ENCODE measurements around the gene TMEM239.

TMEM239 gene

DNA sequence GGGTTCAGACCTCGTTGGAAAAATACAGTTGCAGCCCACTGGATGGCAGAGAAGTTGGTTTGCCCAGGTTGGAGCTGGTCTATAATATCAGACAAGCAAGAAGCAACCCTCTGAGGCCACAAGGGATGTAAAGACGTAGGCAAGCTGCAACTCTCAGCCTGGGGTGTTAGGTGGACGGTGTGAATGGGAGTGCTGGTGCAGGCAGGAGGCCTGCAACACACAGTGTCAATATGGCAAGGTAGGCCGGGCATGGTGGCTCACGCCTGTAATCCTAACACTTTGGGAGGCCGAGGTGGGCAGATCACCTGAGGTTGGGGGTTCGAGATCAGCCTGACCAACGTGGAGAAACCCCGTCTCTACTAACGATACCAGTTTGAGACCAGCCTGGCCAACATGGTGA is 34.9 kb downstream of the TMEM239 start:
- DNase-seq, result no peak

DNA sequence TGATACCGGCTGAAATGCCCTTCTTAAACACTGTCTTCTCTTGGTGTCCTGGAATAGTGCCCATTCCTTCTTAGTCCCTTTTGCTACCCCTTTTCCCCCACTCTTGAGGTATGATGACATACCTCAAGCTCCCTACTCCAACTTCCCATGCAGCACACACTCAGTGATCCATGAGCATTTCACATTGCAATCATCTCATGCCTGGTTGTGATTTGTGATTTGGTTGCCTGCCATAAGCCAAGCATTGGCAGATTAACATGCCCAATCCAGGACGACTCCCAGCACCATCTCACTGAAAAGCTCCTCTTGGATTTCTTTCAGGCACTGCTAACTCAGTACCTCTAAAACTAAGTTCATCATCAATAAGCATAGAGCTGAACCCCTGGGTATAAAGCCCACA is 42.4 kb downstream of the TMEM239 start:
- DNase-seq, result no peak

DNA sequence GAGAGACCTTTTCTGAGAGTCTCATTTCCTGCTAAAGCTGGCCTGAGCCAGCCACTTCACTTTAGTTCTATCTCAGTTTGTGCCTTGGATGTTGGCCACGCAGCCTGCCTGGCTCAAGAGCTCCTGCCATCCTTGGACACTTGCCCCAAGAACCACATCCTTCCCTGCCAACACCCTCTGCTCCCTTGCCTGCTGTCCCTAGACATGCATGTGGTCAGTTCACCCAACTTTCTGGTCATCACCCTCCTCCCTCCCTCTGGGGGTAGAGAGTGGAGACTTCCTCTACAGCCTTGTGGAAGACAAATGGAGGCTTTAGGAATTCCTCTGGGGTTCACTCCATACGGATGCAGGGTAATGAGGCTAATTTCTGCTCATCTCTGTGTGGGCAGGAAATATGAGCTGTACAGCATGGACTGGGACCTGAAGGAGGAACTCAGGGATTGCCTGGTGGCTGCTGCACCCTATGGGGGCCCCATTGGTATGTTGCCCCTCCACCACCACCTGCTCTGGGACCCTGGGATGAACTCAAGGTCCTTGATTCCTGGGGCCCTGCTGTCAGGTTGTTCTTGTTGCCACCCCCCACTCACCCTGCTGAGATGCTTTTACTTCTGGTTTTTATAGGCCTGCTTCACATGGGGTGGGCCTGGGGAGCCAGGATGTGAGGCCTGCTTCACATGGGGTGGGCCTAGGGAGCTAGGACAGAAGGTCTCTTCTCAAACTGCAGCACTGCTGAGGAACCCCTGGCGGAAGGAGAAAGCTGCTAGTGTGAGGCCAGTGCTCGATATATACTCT is 43.4 kb downstream of the TMEM239 start:
- no peak for DNase-seq

DNA sequence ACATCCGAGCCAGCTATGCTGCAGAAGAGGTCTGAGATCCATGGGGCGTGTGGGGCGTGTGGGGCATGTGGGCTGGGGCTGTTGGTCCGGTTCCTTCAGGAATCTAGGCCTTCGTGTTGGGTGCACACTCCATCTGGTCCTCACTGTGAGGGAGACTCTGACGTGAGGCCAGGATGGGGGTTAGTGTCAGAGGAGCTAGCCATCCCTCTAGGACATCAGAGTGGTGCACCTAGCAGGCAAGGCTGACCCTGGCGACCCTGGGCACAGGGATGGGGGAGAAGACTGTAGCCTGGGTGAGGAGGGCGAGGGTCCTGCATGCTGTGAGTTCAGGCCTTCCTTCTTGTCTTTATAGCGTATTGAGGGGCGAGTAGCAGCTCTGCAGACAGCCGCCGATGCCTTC is 48.5 kb downstream of the TMEM239 start:
- DNase-seq, result no peak

GRCh38 chr20:2865101-2865500 is 48.9 kb downstream of the TMEM239 start:
- no peak for DNase-seq

DNA sequence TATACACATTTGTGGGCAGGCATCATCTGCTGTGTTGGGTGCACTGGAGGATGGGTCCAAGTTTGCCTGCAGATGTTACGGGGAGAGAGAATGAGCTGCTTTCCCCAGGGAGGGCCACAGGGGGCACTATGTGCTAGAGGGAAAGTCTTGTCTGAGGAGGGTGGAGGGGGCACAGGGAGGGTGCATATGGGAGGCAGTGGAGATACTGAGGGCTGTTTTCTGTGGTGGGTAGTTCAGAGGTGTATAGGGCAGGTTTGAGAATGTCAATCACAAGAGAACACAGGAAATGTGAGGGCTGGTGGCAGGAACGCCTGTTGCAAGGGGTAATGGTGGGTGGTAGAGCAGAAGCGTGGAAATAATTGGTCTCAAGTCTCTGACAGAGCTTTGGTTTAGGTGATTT is 49.5 kb downstream of the TMEM239 start:
- DNase-seq, result no peak

DNA sequence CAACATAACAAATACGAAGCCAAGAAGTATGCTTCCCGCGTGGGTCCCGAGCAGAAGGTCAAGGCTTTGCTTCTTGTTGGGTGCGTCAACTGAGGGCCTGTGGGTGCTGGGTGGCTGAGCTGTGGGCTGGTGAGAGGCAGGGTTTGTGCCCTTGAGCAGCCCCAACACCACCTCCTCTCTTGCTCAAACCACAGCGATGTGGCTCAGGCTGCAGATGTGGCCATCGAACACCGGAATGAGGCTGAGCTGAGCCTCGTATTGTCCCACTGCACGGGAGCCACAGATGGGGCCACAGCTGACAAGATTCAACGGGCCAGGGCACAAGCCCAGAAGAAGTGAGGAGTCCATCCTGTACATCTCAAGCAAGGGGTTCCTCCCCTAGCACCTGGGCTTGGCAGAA is 50.1 kb downstream of the TMEM239 start:
- DNase-seq, result no peak

DNA sequence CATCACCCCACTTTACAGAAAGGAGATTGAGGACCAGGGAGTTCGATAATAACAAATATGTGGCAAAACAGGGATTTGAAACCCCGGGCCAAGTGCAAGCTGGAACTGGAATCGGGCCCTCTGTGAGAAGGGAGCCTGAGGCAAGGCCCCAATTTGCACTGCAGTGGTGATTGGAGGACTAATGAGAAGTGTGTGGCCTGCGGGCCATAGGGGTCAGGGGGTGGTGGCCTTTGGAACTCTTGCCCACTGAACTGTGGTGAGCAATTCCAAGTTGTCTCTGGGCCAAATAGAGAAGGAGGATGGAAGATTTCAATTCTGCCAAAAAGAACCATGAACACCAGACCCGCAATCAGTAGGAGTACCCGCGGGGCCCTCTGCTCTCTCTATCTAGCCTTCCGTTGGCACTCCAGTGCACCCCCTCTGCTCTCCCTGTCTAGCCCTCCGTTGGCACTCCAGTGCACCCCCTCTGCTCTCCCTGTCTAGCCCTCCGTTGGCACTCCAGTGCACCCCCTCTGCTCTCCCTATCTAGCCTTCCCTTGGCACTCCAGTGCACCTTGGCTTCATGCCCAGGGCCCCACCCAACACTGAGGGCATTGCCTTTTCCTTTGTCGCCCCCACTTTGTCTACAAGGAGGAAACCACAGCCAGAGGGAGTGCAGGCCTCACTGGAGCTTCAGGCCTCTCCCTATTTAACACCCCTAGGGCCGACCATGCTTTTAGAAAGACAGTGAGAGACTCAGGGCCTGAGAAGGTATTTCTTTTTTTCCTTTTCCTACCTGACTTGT is 51.1 kb downstream of the TMEM239 start:
- DNase-seq, result no peak

Data from COR-L47 (cell line).